WTC11 (cell line): ENCODE measurements around the gene GLS. TPM values are rescaled to one million over a fixed set of nuclear protein-coding genes. Genes with fewer than 3 reads are reported as not detected.

Experiments
- ATAC-seq: fragments of 200-7000 bp; cut with Tn5 transposase; 2 replicates; pipeline ENCODE4 v1.10.0; 2021; ENCODE audit warnings: mild to moderate bottlenecking, moderate library complexity
- CTCF ChIA-PET: fragments of 300-600 bp; sonication (Branson Sonifier 250); formaldehyde crosslinking; loops from one replicate; lab custom pipeline; 2021; ENCODE audit warnings: antibody characterized with exemption; lab: Charles Lee
- POLR2A ChIA-PET: fragments of 350-600 bp; sonication (Branson Sonifier 250); formaldehyde crosslinking; loops from one replicate; lab custom pipeline; 2021; ENCODE audit warnings: antibody characterized with exemption; lab: Charles Lee
- DNase-seq: peaks from one replicate; pipeline ENCODE4 v3.0.0; 2021; ENCODE audit warnings: low spot score
- H3K27ac Mint-ChIP-seq: 2 replicates; pipeline ENCODE4 v1.8.0; 2021; ENCODE audit warnings: mixed read lengths
- H3K27me3 Mint-ChIP-seq: 2 replicates; pipeline ENCODE4 v1.8.0; 2021; ENCODE audit warnings: low read depth, mild to moderate bottlenecking, moderate library complexity, mixed read lengths
- H3K36me3 Mint-ChIP-seq: 2 replicates; pipeline ENCODE4 v1.8.0; 2021; ENCODE audit warnings: mixed read lengths
- H3K4me1 Mint-ChIP-seq: 2 replicates; pipeline ENCODE4 v1.8.0; 2022; ENCODE audit warnings: mixed read lengths
- H3K4me3 Mint-ChIP-seq: 2 replicates; pipeline ENCODE4 v1.8.0; 2021; ENCODE audit warnings: mild to moderate bottlenecking, moderate library complexity, mixed read lengths
- H3K9me3 Mint-ChIP-seq: 2 replicates; pipeline ENCODE4 v1.8.0; 2021; ENCODE audit warnings: mixed read lengths
- ATF1 ChIP-seq: sonication (generic); formaldehyde crosslinking; IDR thresholded peaks from 2 replicates; pipeline ENCODE4 v1.8.1; 2023; ENCODE audit warnings: mild to moderate bottlenecking, moderate library complexity, missing genetic modification reagents
- ATF3 ChIP-seq: sonication (generic); formaldehyde crosslinking; conservative IDR thresholded peaks from 2 replicates; pipeline ENCODE4 v1.8.1; 2022; ENCODE audit warnings: mild to moderate bottlenecking, missing genetic modification reagents
- CDX4 ChIP-seq: fragments of 250-450 bp; sonication (Bioruptor Pico); IDR thresholded peaks from 2 replicates; pipeline ENCODE4 v1.9.0; 2021; ENCODE audit warnings: moderate library complexity, mild to moderate bottlenecking, inconsistent platforms, borderline replicate concordance
- CREM ChIP-seq: sonication (generic); formaldehyde crosslinking; IDR thresholded peaks from 2 replicates; pipeline ENCODE4 v1.8.1; 2022; ENCODE audit warnings: mild to moderate bottlenecking, missing genetic modification reagents, moderate library complexity
- E2F1 ChIP-seq: sonication (generic); formaldehyde crosslinking; IDR thresholded peaks from 2 replicates; pipeline ENCODE4 v1.8.0; 2022; ENCODE audit warnings: mild to moderate bottlenecking, missing genetic modification reagents
- E2F5 ChIP-seq: sonication (generic); formaldehyde crosslinking; IDR thresholded peaks from 2 replicates; pipeline ENCODE4 v1.8.1; 2022; ENCODE audit warnings: mild to moderate bottlenecking, moderate library complexity, missing genetic modification reagents
- ESRRA ChIP-seq: sonication (generic); formaldehyde crosslinking; IDR thresholded peaks from 2 replicates; pipeline ENCODE4 v1.8.1; 2022; ENCODE audit warnings: mild to moderate bottlenecking, missing genetic modification reagents, borderline replicate concordance
- GABPB1 ChIP-seq: sonication (generic); formaldehyde crosslinking; IDR thresholded peaks from 2 replicates; pipeline ENCODE4 v1.8.1; 2023; ENCODE audit warnings: mild to moderate bottlenecking, missing genetic modification reagents
- GTF2I ChIP-seq: fragments of 250-450 bp; sonication (Bioruptor Pico); conservative IDR thresholded peaks from 2 replicates; pipeline ENCODE4 v1.4.0; 2021; ENCODE audit warnings: mild to moderate bottlenecking
- HMGA2 ChIP-seq: fragments of 250-450 bp; sonication (Bioruptor Pico); IDR thresholded peaks from 2 replicates; pipeline ENCODE4 v1.4.0; 2021; ENCODE audit warnings: mild to moderate bottlenecking, moderate library complexity
- IRF2 ChIP-seq: sonication (generic); formaldehyde crosslinking; IDR thresholded peaks from 2 replicates; pipeline ENCODE4 v1.8.0; 2022; ENCODE audit warnings: low read depth, missing genetic modification reagents, borderline replicate concordance
- MAX ChIP-seq: sonication (generic); formaldehyde crosslinking; IDR thresholded peaks from 2 replicates; pipeline ENCODE4 v1.8.0; 2022; ENCODE audit warnings: mild to moderate bottlenecking, missing genetic modification reagents
- MYBL2 ChIP-seq: sonication (generic); formaldehyde crosslinking; IDR thresholded peaks from 2 replicates; pipeline ENCODE4 v1.8.1; 2023; ENCODE audit warnings: mild to moderate bottlenecking, moderate library complexity, missing genetic modification reagents
- NFE2L1 ChIP-seq: sonication (generic); formaldehyde crosslinking; IDR thresholded peaks from 2 replicates; pipeline ENCODE4 v1.8.1; 2023; ENCODE audit warnings: missing genetic modification reagents
- OVOL2 ChIP-seq: fragments of 250-450 bp; sonication (Bioruptor Pico); IDR thresholded peaks from 2 replicates; pipeline ENCODE4 v1.9.0; 2021; ENCODE audit warnings: mild to moderate bottlenecking, borderline replicate concordance
- SMAD4 ChIP-seq: sonication (generic); formaldehyde crosslinking; IDR thresholded peaks from 2 replicates; pipeline ENCODE4 v1.8.0; 2022; ENCODE audit warnings: mild to moderate bottlenecking, missing genetic modification reagents
- ZMAT4 ChIP-seq: fragments of 250-450 bp; sonication (Bioruptor Pico); IDR thresholded peaks from 2 replicates; pipeline ENCODE4 v1.9.0; 2021; ENCODE audit warnings: mild to moderate bottlenecking
- ZNF138 ChIP-seq: sonication (generic); formaldehyde crosslinking; conservative IDR thresholded peaks from 2 replicates; pipeline ENCODE4 v1.8.1; 2022; ENCODE audit warnings: mild to moderate bottlenecking, moderate library complexity, missing genetic modification reagents
- ZNF281 ChIP-seq: sonication (generic); formaldehyde crosslinking; IDR thresholded peaks from 2 replicates; pipeline ENCODE4 v1.8.0; 2023; ENCODE audit warnings: mild to moderate bottlenecking, missing genetic modification reagents
- ZNF512 ChIP-seq: sonication (generic); formaldehyde crosslinking; IDR thresholded peaks from 2 replicates; pipeline ENCODE4 v1.8.1; 2022; ENCODE audit warnings: missing genetic modification reagents, borderline replicate concordance
- ZNF671 ChIP-seq: fragments of 250-450 bp; sonication (Bioruptor Pico); IDR thresholded peaks from 2 replicates; pipeline ENCODE4 v1.8.0; 2021; ENCODE audit warnings: mild to moderate bottlenecking
- total RNA-seq: library from RNA; stranded (reverse); gene quantifications from 3 replicates; pipeline ENCODE4 v1.2.3, GENCODE V29; 2021

GLS gene
- total RNA-seq, 1 experiment from 2014 or later = 115 TPM

GRCh38 chr2:190968522-190968921 lies 87.9 kb downstream of the GLS start:
- no peak for ATAC-seq
- CTCF ChIA-PET = interaction anchor here (1.2 kb wide), 1 partner anchor 188 kb away, joined by 3 read pairs; no protein-coding TSS in a partner anchor
- no peak for TF ChIP-seq ZNF671
- TF ChIP-seq ESRRA (CRISPR knock-in tag) = no peak
- TF ChIP-seq GABPB1 = no peak
- TF ChIP-seq CDX4 = no peak
- no peak for TF ChIP-seq OVOL2 (CRISPR knock-in tag)
- TF ChIP-seq ATF3 (CRISPR knock-in tag) = no peak
- TF ChIP-seq E2F5 (CRISPR knock-in tag) = no peak
- H3K4me1 Mint-ChIP-seq = no peaks in the 10 kb centered on the region
- POLR2A ChIA-PET = no interaction called here
- peaks cover 36% of the 10 kb centered on the region for H3K36me3 Mint-ChIP-seq
- H3K9me3 Mint-ChIP-seq = no peaks in the 10 kb centered on the region
- no peaks in the 10 kb centered on the region for H3K27me3 Mint-ChIP-seq
- H3K27ac Mint-ChIP-seq = no peak overlapping the region
- DNase-seq = no peak
- H3K4me3 Mint-ChIP-seq = no peak overlapping the region

GRCh38 chr2:190970160-190970559 lies 89.5 kb downstream of the GLS start:
- no peak overlapping the region for H3K4me3 Mint-ChIP-seq
- H3K27ac Mint-ChIP-seq = no peak overlapping the region; the same call in 1 of the 2 replicates
- H3K9me3 Mint-ChIP-seq = no peaks in the 10 kb centered on the region
- H3K4me1 Mint-ChIP-seq = no peaks in the 10 kb centered on the region
- POLR2A ChIA-PET = no interaction called here
- CTCF ChIA-PET = no interaction called here
- TF ChIP-seq CDX4 = no peak
- TF ChIP-seq ZMAT4 (CRISPR knock-in tag) = no peak
- TF ChIP-seq GTF2I = no peak
- TF ChIP-seq CREM (CRISPR knock-in tag) = no peak
- TF ChIP-seq MYBL2 (CRISPR knock-in tag) = no peak
- no peak for TF ChIP-seq E2F5 (CRISPR knock-in tag)
- TF ChIP-seq ATF3 (CRISPR knock-in tag) = no peak
- no peak for TF ChIP-seq IRF2 (CRISPR knock-in tag)
- no peak for TF ChIP-seq ZNF138 (CRISPR knock-in tag)
- TF ChIP-seq E2F1 (CRISPR knock-in tag) = no peak
- TF ChIP-seq, all 79 proteins: peak for 0
- Mint-ChIP-seq H3K36me3 (peaks cover 51% of the 10 kb centered on the region), H3K27me3 (no peaks in the 10 kb centered on the region)
- ATAC-seq (no peak), DNase-seq (no peak)

GRCh38 chr2:190970873-190971506 lies 90.4 kb downstream of the GLS start:
- Mint-ChIP-seq H3K27ac (no peak overlapping the region), H3K4me3 (no peak overlapping the region), H3K4me1 (no peaks in the 10 kb centered on the region), H3K9me3 (no peaks in the 10 kb centered on the region), H3K27me3 (no peaks in the 10 kb centered on the region), H3K36me3 (peaks cover 60% of the 10 kb centered on the region)
- CTCF ChIA-PET = no interaction called here
- POLR2A ChIA-PET = no interaction called here
- no peak for DNase-seq
- no peak for ATAC-seq
- no peak for TF ChIP-seq NFE2L1 (CRISPR knock-in tag)
- TF ChIP-seq ZNF281 (CRISPR knock-in tag) = no peak
- no peak for TF ChIP-seq ATF1 (CRISPR knock-in tag)
- TF ChIP-seq MAX (CRISPR knock-in tag) = no peak
- no peak for TF ChIP-seq ZNF512 (CRISPR knock-in tag)
- no peak for TF ChIP-seq HMGA2 (CRISPR knock-in tag)
- no peak for TF ChIP-seq GABPB1
- no peak for TF ChIP-seq SMAD4
